IMR-90 (cell line): ENCODE data around the gene CHGA.

ENCODE experiments used
- FOS ChIP-seq: fragments of 150-350 bp; IDR thresholded peaks from 2 replicates; pipeline ENCODE4 v1.6.1; 2016; ENCODE audit warnings: low read depth, low read length
- MAFK ChIP-seq: IDR thresholded peaks from 2 replicates; pipeline ENCODE4 v1.6.1; 2012; ENCODE audit warnings: low read depth, low read length, improper control_type of control experiment
- MXI1 ChIP-seq: IDR thresholded peaks from 2 replicates; pipeline ENCODE4 v1.6.1; 2012; ENCODE audit warnings: low read depth, mild to moderate bottlenecking, low read length, moderate library complexity, borderline replicate concordance
- POLR2A ChIP-seq: IDR thresholded peaks from 2 replicates; pipeline ENCODE4 v1.6.1; 2012; ENCODE audit warnings: mild to moderate bottlenecking, low read depth, low read length
- RFX5 ChIP-seq: IDR thresholded peaks from 2 replicates; pipeline ENCODE4 v1.8.0; 2012; ENCODE audit warnings: low read depth, mild to moderate bottlenecking, low read length, moderate library complexity
- TF ChIP-seq, protein P1 (sequence below): conservative IDR thresholded peaks from 2 replicates; pipeline ENCODE4 v1.5.1; 2012; ENCODE audit warnings: mild to moderate bottlenecking, low read depth, low read length, improper control_type of control experiment

DNA sequence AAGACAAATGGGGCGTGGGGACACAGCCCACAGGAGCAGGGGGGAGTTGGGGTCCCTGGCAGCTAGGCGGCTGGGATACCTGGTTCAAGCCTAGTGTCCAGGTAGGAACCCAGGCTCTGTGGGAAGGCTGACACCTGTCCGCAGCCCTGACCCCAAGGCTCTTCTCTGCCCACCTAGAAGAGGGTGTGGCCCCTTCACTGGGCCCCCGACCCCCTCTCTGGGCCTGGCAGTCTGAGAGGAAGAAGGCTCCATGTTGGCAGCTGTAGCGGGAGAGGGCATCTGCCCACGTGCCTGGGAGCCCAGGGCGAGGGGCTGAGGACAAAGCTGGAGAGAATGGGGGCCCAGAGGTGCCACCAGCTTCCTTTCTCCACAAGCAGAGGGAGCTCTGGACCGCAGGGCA lies 10.5 kb downstream of the CHGA start:
- TF ChIP-seq, protein P1, sequence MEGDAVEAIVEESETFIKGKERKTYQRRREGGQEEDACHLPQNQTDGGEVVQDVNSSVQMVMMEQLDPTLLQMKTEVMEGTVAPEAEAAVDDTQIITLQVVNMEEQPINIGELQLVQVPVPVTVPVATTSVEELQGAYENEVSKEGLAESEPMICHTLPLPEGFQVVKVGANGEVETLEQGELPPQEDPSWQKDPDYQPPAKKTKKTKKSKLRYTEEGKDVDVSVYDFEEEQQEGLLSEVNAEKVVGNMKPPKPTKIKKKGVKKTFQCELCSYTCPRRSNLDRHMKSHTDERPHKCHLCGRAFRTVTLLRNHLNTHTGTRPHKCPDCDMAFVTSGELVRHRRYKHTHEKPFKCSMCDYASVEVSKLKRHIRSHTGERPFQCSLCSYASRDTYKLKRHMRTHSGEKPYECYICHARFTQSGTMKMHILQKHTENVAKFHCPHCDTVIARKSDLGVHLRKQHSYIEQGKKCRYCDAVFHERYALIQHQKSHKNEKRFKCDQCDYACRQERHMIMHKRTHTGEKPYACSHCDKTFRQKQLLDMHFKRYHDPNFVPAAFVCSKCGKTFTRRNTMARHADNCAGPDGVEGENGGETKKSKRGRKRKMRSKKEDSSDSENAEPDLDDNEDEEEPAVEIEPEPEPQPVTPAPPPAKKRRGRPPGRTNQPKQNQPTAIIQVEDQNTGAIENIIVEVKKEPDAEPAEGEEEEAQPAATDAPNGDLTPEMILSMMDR = no peak
- no peak for TF ChIP-seq FOS
- TF ChIP-seq MXI1 = no peak
- TF ChIP-seq POLR2A = no peak
- no peak for TF ChIP-seq RFX5
- no peak for TF ChIP-seq MAFK
